Small intestine (tissue), 16 donors: ENCODE data around the gene SPN. TPM values are rescaled to one million over a fixed set of nuclear protein-coding genes. Genes with fewer than 3 reads are reported as not detected.
"Not testable (repeated sequence)": the region's sequence is repeated elsewhere in the genome, so short reads cannot be mapped to it uniquely, and the experiment has no call there.

Experiments used
- DNase-seq, 2 donors: peaks; one replicate each; pipeline versions ENCODE4 v3.0.0 to v3.0.0-alpha.2; 2013
- FAIRE-seq: peaks from 2 replicates; lab custom pipeline; 2012; peaks lifted over from hg19 to GRCh38; lab: Jason Lieb, UNC
- H3K27ac ChIP-seq, 3 donors: one replicate each; pipeline ENCODE4 v1.5.1; 2013; ENCODE audit warnings: low read length in 2 of 3, mild to moderate bottlenecking in 2 of 3, control low read depth in 1 of 3, inconsistent platforms in 1 of 3, low read depth in 1 of 3, moderate library complexity in 1 of 3
- H3K27me3 ChIP-seq, 3 donors: one replicate each; pipeline ENCODE4 v1.6.1; 2013; ENCODE audit warnings: low read length in 3 of 3, inconsistent platforms in 1 of 3; ENCODE audit not compliant: control insufficient read depth in 3 of 3, insufficient read depth in 3 of 3
- H3K36me3 ChIP-seq, 3 donors: one replicate each; pipeline ENCODE4 v1.6.1; 2013; ENCODE audit warnings: low read length in 3 of 3, inconsistent platforms in 1 of 3, low read depth in 1 of 3, mild to moderate bottlenecking in 1 of 3, moderate library complexity in 1 of 3; ENCODE audit not compliant: control insufficient read depth in 3 of 3, insufficient read depth in 2 of 3
- H3K4me1 ChIP-seq, 3 donors: one replicate each; pipeline ENCODE4 v1.6.1; 2013; ENCODE audit warnings: low read length in 2 of 3, inconsistent platforms in 1 of 3, low read depth in 1 of 3, mild to moderate bottlenecking in 1 of 3, moderate library complexity in 1 of 3; ENCODE audit not compliant: control insufficient read depth in 3 of 3, insufficient read depth in 2 of 3
- H3K4me3 ChIP-seq, 3 donors: one replicate each; pipeline ENCODE4 v1.5.1; 2013; ENCODE audit warnings: low read length in 3 of 3, control low read depth in 1 of 3, inconsistent platforms in 1 of 3, low read depth in 1 of 3, mild to moderate bottlenecking in 1 of 3, moderate library complexity in 1 of 3
- H3K9me3 ChIP-seq, 2 donors: one replicate each; pipeline ENCODE4 v1.6.1; 2013; ENCODE audit warnings: low read depth in 1 of 2, low read length in 1 of 2; ENCODE audit not compliant: control insufficient read depth in 2 of 2, insufficient read depth in 1 of 2
- WGBS, 3 donors: extraction: QIAGEN DNeasy Blood & Tissue Kit; methylation state at CpG; one replicate each; pipeline ENCODE4 v1.1.7; 2013; 5-methylcytosine and 5-hydroxymethylcytosine counted together
- long read RNA-seq, 10 donors: transcript quantifications; one replicate each; lab custom pipeline, GENCODE V29; 2026
- polyA plus RNA-seq, 4 donors: library from polyadenylated mRNA; stranded (reverse) in 3 of 4; unstranded in 1 of 4; fragments of 200-250 nt in 3 of 4; fragments of 120-200 nt in 1 of 4; gene quantifications; one replicate each; pipeline versions ENCODE4 v1.2.1 to v1.2.3, GENCODE V29; 2013
- donor health status: healthy with polysubstance abuse.
- donor health status: control.
- donor health status: control.
- donor health status: Bipolar disorder and iron deficiency.
- donor health status: healthy.

SPN gene, protein sequence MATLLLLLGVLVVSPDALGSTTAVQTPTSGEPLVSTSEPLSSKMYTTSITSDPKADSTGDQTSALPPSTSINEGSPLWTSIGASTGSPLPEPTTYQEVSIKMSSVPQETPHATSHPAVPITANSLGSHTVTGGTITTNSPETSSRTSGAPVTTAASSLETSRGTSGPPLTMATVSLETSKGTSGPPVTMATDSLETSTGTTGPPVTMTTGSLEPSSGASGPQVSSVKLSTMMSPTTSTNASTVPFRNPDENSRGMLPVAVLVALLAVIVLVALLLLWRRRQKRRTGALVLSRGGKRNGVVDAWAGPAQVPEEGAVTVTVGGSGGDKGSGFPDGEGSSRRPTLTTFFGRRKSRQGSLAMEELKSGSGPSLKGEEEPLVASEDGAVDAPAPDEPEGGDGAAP
- 1 to 10 TPM; 1.1 to 4.8 (median 1.4) TPM for polyA plus RNA-seq
- long read RNA-seq, donor 1 = 0 reads
- long read RNA-seq, donor 2, partial matches to known transcripts = 0 of 5 reads
- long read RNA-seq, donor 2, other reads (novel, unspliced or antisense) = 0 of 5 reads
- long read RNA-seq, donor 3, transcript SPN-204 (1 exons, 2,077 nt) = major isoform, 5 of 7 reads
- long read RNA-seq, donor 3, partial matches to known transcripts = 0 of 7 reads
- long read RNA-seq, donor 3, other reads (novel, unspliced or antisense) = 0 of 7 reads
- long read RNA-seq, donor 4 = 0 reads
- long read RNA-seq, donor 5, partial matches to known transcripts = 0 of 3 reads
- long read RNA-seq, donor 5, other reads (novel, unspliced or antisense) = 0 of 3 reads
- long read RNA-seq, donor 6, partial matches to known transcripts = 0 of 2 reads
- long read RNA-seq, donor 6, other reads (novel, unspliced or antisense) = 0 of 2 reads
- long read RNA-seq, donor 7, transcript SPN-203 (2 exons, 1,197 nt) = minor isoform, 6 of 20 reads
- long read RNA-seq, donor 7, transcript SPN-204 (1 exons, 2,077 nt) = major isoform, 14 of 20 reads
- long read RNA-seq, donor 7, partial matches to known transcripts = 0 of 20 reads
- long read RNA-seq, donor 7, other reads (novel, unspliced or antisense) = 0 of 20 reads
- long read RNA-seq, donor 8, partial matches to known transcripts = 0 of 1 reads
- long read RNA-seq, donor 8, other reads (novel, unspliced or antisense) = 0 of 1 reads
- long read RNA-seq, donor 9 = 0 reads
- long read RNA-seq, donor 10, partial matches to known transcripts = 0 of 4 reads
- long read RNA-seq, donor 10, other reads (novel, unspliced or antisense) = 0 of 4 reads

- WGBS, 3 donors = 62 to 75% (median 64%) methylated on average over 16 to 18 of the region's 18 CpGs
- DNase-seq (peak in 1 of 2 donors; percentile 24), FAIRE-seq (no peak)
- H3K4me3 ChIP-seq = peak within 1 kb of the TSS; percentile 3 to 45 (median 22)
- H3K4me1 ChIP-seq = peaks cover 0 to 18% (median 0%) of the 10 kb centered on the region in 3 donors
- H3K27ac ChIP-seq = peak within 1 kb of the TSS in 1 of 3 donors; percentile 52
- no peaks in the 10 kb centered on the region for H3K36me3 ChIP-seq
- no peaks in the 10 kb centered on the region for H3K9me3 ChIP-seq
- H3K27me3 ChIP-seq = no peaks in the 10 kb centered on the region
Observed at GRCh38 chr16:29663016-29663806, at the start of gene SPN. TSS of gene SPN (plus strand) at chr16:29663247. CDS start at chr16:29663729, 482 bp downstream.

DNA sequence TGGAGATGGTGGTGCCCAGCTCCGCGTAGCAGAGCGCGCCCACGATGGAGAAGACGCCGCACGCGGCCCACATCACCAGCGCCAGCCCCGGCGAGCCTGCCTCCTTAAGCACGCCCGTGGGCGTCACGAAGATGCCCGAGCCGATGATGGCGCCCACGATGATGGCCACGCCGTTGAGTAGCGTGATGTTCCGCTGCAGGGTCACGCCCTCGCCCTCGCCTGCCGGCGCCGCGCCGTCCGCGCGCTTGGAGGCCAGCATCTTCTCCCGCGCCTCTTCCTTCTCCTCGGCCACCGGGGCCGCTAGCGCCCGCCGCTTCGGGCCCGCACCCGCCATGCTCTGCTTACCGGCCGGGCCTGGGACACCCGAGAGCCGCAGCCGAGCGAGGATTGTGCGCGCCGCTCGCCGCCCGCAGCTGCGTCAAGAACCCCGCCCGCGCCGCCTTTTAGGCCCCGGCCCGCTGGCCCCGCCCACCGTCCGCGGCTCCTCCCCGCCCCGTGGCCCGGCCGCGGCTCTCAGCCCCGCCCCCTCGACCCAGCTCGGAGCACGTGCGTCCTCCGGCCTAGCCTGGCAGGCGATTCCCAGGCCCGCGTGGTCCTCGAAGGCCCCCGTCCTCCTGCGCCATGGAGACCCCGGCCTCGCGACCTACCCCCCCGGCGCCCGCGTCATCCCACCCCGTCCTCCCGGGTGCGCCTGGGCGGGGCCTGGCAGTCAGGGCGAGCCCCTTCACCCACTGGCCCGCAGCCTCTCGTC is 49.6 kb upstream of the SPN start:
- H3K27ac ChIP-seq = peak overlapping the region in 1 of 3 donors; percentile 52
- not testable (repeated sequence) for H3K27me3 ChIP-seq, H3K36me3 ChIP-seq, H3K9me3 ChIP-seq, FAIRE-seq, H3K4me1 ChIP-seq
- peak; percentile 84 to 90 for DNase-seq
- 5 to 21% (median 10%) methylated on average over 50 to 100 of the region's 100 CpGs for WGBS, 3 donors
- peak overlapping the region; percentile 43 to 62 (median 45) for H3K4me3 ChIP-seq

DNA sequence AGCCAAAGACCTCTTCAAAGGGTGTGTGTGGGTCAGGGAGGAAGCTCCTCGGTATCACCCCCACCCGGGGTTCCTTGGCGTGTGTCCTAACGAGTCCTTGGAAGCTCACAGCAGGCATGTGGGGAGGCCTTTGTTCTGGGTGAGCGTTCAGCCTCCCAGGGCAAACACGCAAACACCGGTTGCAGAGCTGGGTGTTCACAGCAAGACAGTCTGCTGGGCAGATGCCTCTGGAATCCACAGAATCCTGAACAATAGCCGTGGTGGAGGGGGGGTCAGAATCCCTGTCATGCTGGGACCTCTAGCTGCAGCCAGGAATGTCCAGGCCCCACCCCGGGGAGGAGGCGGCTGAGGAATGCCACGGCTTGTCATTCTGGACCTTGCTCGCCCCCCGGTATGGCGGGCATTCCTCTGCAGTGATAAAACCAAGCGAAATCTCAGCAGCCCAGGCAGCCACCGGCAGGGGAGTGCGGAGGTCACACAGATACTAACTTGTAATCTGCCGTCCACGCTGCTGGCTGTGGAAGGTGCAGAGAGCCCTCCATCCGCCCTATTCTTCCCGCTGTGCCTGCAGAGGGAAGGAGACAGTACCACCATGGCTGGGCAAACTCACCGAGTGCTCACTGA is 48.2 kb upstream of the SPN start:
- H3K27ac ChIP-seq = peak overlapping the region in 2 of 3 donors; percentile 48 to 85
- not testable (repeated sequence) for H3K4me1 ChIP-seq, H3K4me3 ChIP-seq, H3K9me3 ChIP-seq, FAIRE-seq, H3K27me3 ChIP-seq, H3K36me3 ChIP-seq
- DNase-seq = peak; percentile 66 to 84
- 31 to 47% (median 40%) methylated on average over 14 to 22 of the region's 22 CpGs for WGBS, 3 donors

DNA sequence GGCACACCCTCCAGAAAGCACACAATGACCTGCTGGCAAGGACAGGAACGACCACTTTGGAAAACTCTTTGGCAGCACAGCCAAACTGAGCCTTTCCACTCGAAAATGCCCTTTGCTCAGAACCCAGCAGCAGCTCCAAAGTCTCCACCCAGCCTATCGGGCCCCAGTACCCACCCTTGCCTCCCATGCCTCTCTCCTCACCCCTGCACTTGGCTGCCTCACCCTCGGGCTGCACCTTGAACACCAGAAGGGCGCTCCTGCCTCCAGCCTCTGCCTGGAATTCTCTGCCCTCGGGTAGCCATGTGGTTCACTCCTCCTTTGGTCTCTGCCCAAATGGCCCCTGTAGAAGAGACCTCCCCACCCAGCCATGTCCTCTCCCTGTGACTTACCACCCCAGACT is 46.9 kb upstream of the SPN start:
- not testable (repeated sequence) for H3K27me3 ChIP-seq, H3K4me3 ChIP-seq, H3K9me3 ChIP-seq, H3K4me1 ChIP-seq, H3K36me3 ChIP-seq, FAIRE-seq
- H3K27ac ChIP-seq = peak overlapping the region in 2 of 3 donors; percentile 64 to 69
- 27 to 59% (median 38%) methylated on average over 3 to 5 of the region's 6 CpGs for WGBS, 3 donors
- DNase-seq = peak; percentile 67 to 86

GRCh38 chr16:29620591-29620990 is 42.5 kb upstream of the SPN start:
- H3K4me3 ChIP-seq, H3K9me3 ChIP-seq, H3K27me3 ChIP-seq, H3K27ac ChIP-seq, FAIRE-seq, H3K36me3 ChIP-seq, H3K4me1 ChIP-seq: not testable (repeated sequence)
- WGBS, 3 donors = 80 to 95% (median 88%) methylated on average over 5 of the region's 6 CpGs
- peak in 1 of 2 donors; percentile 27 for DNase-seq

DNA sequence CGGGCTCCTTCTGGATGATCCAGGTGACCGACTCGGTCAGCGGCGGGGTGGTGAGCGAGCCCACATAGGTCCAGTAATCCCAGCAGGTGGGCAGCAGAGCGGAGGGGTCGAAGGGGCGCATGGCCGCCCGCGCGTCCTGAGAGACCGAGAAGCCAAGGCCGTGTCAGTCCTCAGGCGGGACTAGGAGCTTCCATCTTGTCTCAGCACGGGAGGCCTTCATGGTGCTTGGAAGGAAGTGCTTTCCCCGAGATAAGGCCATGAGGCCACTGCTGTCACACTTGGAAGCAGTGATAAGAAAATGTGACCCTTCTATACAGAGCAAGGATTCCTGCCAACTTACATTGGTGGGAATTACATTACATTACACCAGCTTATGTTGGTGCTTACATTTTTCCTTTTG is 40.3 kb upstream of the SPN start:
- DNase-seq, FAIRE-seq: not testable (repeated sequence)
- 89 to 92% (median 91%) methylated on average over 12 to 13 of the region's 18 CpGs for WGBS, 3 donors

GRCh38 chr16:29623253-29623652 is 39.8 kb upstream of the SPN start:
- FAIRE-seq, DNase-seq, H3K27me3 ChIP-seq, H3K4me3 ChIP-seq, H3K4me1 ChIP-seq, H3K9me3 ChIP-seq, H3K27ac ChIP-seq, H3K36me3 ChIP-seq: not testable (repeated sequence)
- WGBS, 3 donors = 92 to 100% (median 95%) methylated on average over 4 of the region's 5 CpGs

More for the DNA sequence above, 40.3 kb upstream of the SPN start:
- not testable (repeated sequence) for H3K27ac ChIP-seq, H3K36me3 ChIP-seq, H3K4me1 ChIP-seq, H3K4me3 ChIP-seq, H3K27me3 ChIP-seq, H3K9me3 ChIP-seq
